Stomach (tissue), 4 donors: ENCODE measurements around the gene ARF6.

Experiments used
- CTCF ChIP-seq, 7 experiments: fragments of 450-650 bp in 4 of 7; fragments of 200-600 bp in 3 of 7; sonication (generic) in 3 of 7; IDR thresholded peaks; one replicate each; pipeline ENCODE4 v1.5.1; 2016 to 2019; ENCODE audit warnings: antibody characterized with exemption in 7 of 7, control low read depth in 2 of 7, mild to moderate bottlenecking in 1 of 7
- POLR2A ChIP-seq, 4 donors: fragments of 450-650 bp; IDR thresholded peaks; one replicate each; pipeline ENCODE4 v1.6.1; 2016; ENCODE audit warnings: antibody characterized with exemption in 4 of 4, control low read depth in 2 of 4, mild to moderate bottlenecking in 1 of 4, moderate library complexity in 1 of 4
- POLR2AphosphoS5 ChIP-seq, 3 donors: sonication (generic); formaldehyde crosslinking; IDR thresholded peaks; one replicate each; pipeline ENCODE4 v1.6.1; 2016; ENCODE audit warnings: antibody characterized with exemption in 3 of 3

GRCh38 chr14:49892301-49892635 is 614 bp upstream of the ARF6 start:
- TF ChIP-seq POLR2A (IDR thresholded peaks at IDR 0.05) = no peak
- TF ChIP-seq POLR2AphosphoS5 (IDR thresholded peaks at IDR 0.05) = no peak
- peak in 1 of 7 experiments; percentile 16 for TF ChIP-seq CTCF (IDR thresholded peaks at IDR 0.05)
